GM21447 (cell line): Measurements from ENCODE around the gene PHF1.
"Not testable (repeated sequence)": the region's sequence is repeated elsewhere in the genome, so short reads cannot be mapped to it uniquely, and the experiment has no call there.

ENCODE experiments used
- ATAC-seq: cut with Tn5 transposase; IDR thresholded peaks from one replicate; pipeline ENCODE4 v1.9.1; 2021; ENCODE audit not compliant: unreplicated experiment

PHF1 gene

GRCh38 chr6:33410711-33411631, at the start of gene PHF1:
TSS of gene PHF1 (plus strand) at chr6:33411014. CDS start at chr6:33412264, 1,250 bp downstream.
- ATAC-seq: peak; percentile 20

DNA sequence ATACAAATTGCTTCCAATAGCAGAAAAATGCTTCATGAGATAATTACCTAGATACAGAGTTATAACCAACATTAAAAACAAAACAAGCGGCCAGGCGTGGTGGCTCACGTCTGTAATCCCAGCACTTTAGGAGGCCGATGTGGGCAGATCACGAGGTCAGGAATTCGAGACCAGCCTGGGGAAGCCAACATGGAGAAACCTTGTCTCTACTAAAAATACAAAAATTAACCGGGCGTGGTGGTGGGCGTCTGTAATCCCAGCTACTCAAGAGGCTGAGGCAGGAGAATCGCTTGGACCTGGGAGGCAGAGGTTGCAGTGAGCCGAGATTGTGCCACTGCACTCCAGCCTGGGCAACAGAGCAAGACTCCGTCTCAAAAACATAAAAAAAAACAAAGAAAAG, 47.3 kb upstream of the PHF1 start:
- ATAC-seq: not testable (repeated sequence)

- not testable (repeated sequence) for ATAC-seq
Measured at GRCh38 chr6:33364475-33365205, 46.2 kb upstream of the PHF1 start.

DNA sequence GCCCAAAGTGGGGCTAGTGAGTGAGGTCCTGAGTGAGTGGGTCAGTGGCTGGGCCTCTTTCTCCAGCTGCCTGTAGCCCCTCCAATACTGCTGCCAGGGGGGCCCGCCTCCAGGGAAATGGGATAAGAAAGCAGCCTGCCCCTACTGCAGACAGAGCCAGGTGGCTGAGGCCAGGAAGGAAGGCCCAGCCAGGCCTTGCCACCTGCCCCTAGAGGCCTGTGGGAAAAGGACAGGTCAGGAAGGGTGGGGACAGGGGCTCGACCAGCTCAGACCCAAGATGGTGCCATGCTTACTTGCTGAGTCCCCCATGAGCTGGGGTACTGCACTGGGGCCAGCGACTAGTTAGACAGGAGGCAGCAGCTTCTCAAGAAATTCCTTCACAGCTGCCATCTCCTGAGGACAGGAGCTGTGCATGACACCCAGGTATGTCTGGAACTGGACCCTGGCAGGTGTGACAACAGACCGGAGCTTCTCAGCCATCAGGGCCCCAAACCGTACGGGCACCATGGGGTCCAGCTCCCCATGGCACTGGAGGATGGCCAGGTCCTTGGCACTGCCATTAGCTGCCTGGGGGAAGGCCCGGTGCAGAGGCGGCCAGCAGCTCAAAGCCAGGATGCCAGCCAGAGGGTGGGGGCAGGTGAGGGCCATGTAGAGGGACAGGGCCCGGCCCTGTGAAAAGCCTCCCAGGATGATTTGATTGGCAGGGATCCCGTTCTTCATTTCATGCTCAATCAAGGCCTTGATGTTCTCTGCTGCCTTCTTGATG, 45.4 kb upstream of the PHF1 start:
- ATAC-seq: not testable (repeated sequence)

- ATAC-seq: no peak
Measured at GRCh38 chr6:33367009-33367714, 43.7 kb upstream of the PHF1 start.

DNA sequence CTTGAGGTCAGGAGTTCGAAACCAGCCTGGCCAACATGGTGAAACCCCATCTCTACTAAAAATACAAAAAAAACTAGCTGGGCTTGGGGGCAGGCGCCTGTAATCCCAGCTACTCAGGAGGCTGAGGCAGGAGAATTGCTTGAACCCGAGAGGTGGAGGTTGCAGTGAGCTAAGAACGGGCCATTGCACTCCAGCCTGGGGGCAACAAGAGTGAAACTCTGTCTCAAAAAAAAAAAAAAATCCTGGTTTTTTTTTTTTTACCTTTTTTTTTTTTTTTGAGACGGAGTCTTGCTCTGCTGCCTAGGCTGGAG, 43.1 kb upstream of the PHF1 start:
- ATAC-seq: not testable (repeated sequence)

GRCh38 chr6:33371901-33372300, 38.9 kb upstream of the PHF1 start:
- not testable (repeated sequence) for ATAC-seq

DNA sequence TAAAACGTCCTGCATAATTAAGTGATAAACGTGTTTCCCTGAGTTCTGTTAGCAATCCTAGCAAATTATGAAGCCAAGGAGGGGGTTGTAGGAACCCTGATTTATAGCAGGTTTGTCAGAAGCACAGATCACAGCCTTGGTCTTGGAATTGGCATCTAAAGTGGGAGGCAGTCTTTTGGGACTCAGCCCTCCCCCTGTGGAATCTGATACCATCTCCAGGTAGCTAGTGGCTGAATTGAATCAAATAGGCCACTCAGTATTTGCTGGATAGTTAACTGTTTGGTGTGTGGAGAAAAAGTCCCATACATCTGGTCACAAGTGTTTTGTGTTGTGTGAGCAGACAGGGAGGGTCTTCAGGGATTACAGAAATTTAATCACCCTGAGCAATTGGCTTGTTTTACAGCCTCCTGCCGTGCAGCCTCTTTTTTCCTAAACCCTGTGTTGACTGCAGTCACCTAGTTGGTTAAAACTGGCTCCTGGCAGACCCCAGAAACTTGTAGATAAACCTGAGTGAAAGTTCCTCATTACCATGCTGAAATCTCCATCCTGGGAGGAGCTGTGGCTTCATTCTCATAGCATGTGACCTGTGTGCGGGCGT, 38.2 kb upstream of the PHF1 start:
- no peak for ATAC-seq

GRCh38 chr6:33373960-33374910, 36.6 kb upstream of the PHF1 start:
- no peak for ATAC-seq

DNA sequence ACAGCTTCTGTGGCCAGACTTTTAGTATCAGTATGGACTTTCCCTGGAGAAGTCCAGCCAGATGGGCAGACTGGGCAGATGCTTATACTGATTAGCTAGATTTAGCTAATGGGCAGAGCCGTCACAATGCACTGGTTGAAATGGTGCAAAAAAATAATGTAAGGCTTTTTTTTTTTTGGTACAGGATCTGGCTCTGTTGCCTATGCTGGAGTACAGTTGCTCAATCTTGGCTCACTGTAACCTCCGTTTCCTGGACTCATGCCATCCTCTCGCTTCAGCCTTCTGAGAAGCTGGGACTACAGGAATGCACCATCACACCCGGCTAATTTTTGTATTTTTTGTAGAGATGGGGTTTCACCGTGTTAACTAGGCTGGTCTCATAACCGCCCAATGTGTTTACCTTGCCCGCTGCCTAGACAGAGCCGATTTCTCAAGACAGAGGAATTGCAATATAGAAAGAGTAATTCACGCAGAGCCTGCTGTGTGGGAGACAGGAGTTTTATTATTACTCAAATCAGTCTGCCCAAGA, 35.6 kb upstream of the PHF1 start:
- no peak for ATAC-seq

DNA sequence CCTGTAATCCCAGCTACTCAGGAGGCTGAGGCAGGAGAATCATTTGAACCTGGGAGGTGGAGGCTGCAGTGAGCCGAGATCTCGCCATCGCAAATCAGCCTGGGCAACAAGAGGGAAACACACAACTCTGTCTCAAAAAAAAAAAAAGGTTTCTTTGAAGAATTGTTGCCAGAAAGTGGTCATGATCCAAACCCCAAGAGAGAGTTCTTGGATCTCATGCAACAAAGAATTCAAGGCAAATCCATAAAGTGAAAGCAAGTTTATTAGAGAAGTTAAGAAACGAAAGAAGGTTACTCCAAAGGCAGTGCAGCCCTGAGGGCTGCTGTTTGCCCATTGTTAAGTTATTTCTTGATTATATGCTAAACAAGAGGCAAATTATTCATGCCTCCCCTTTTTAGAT, 33.6 kb upstream of the PHF1 start:
- no peak for ATAC-seq

DNA sequence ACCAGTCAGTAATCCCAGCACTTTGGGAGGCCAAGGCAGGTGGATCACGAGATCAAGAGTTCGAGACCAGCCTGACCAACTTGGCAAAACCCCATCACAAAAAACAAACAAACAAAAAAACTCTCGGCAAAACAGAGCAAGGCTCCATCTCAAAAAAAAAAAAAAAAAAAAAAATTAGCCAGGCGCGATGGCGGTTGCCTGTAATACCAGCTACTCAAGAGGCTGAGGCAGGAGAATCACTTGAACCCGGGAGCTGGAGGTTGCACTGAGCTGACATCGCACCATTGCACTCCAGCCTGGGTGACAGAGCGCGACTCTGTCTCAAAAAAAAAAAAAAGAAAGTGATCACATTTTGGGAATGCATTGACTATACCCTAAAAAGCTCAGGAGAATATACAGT, 31.6 kb upstream of the PHF1 start:
- ATAC-seq: not testable (repeated sequence)

DNA sequence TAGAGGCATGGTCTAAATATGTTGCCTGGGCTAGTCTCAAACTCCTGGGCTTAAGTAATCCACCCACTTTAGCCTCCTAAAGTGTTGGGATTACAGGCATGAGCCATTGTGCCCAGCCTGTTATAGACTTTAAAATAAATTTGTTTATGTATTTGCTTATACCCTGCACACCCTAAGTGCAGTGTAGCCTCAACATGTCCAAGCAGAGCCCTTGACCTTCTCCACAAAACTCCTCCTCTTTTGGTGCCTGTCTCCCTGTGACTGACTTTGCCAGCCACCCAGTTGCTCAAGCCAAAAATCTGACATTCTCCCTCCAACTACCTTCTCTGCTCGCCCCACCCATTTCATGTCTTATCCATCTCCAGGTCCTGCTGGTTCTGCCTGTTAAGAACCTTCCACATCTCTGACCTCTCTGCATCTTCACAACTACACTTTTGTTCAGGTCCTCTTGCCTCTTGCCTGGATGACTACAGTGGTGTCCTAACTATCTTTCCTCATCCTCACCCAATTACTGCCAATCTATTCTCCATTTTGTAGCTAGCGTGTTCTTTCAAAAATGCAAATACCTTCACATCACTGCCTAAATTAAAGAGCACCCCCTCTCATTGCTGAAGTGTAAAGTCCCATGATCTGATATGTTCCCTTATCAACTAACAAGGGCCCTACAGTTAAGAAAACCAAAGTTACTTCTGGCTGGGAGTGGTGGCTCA, 30.4 kb upstream of the PHF1 start:
- no peak for ATAC-seq

GRCh38 chr6:33383427-33384185, 27.2 kb upstream of the PHF1 start:
- no peak for ATAC-seq

DNA sequence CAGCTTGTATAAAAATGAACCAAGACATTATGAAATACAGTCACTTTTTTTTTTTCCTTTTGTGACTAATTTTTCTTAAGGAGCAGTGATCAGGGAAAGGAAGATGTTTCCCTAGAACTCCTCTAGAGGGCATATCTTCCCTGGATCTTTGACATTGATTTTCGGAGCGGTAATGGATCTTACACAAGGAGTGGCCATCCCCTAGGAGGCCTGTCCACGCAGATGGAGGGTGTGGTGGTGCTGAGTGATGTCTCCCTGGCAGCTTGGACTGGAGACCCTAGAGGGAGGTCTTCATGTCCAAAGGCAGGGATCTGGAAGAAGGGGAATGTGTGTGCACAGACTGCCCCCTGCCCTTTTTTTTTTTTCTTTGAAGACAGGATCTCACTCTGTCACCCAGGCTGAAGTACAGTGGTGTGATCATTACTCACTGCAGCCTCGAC, 26.2 kb upstream of the PHF1 start:
- ATAC-seq: no peak

DNA sequence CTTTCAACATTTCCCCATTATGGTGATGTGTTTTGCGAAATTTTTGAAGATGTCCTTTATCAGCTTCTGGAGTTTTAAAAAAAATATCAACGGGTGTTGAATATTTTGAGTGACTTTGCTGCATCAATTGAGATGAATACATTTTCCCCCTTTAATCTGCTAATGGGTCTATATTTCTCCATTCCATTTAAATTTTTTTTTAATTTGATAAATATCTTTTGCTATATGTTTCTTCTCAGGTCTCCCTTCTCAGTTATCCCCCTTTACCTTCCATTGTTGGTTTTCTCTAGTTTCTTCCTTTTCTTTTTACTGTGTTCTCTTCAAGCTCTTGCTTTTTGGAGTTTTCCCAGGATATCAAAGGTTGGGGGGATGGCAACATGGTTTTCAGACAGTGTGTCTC, 20.6 kb upstream of the PHF1 start:
- ATAC-seq: no peak

DNA sequence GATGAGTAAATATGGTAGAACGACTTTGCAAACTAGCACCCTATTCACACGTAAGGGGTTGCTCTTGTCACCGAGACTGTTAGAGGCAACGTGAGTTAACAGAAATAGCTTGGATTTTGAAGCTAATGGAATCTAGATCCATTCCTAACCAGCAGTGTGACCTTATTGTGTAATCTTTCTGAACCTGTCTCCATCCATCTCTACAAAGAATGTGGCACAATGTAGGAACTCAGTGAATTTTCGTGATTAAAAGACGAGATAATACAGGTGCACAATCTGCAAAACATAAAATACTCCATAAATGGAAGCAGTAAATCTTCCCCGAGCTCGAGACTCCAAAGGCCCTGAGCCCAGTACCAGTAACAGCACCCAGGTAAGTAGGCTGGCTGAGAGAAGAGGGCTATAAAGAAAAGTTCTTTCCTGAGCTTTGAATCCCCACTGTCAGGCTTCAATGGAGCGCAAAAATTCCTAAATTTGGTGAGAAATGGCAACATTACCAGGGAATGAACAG, 20.0 kb upstream of the PHF1 start:
- no peak for ATAC-seq
